Endothelial cell of umbilical vein (primary cell): ENCODE measurements around the gene TMEM175. TPM values are rescaled to one million over a fixed set of nuclear protein-coding genes. Genes with fewer than 3 reads are reported as not detected.

Source experiments
- BruUV-seq: library from RNA; stranded (reverse); fragments of 400-500 nt; replicated peaks from 2 replicates; lab custom pipeline; 2021; lab: Mats Ljungman, UMichigan
- CTCF ChIA-PET: fragments of 300-600, 350-600 bp; sonication (Branson Sonifier 250); formaldehyde crosslinking; loops from one replicate; lab custom pipeline; 2021; ENCODE audit warnings: antibody characterized with exemption, inconsistent platforms; lab: Charles Lee
- POLR2A ChIA-PET: fragments of 300-600, 350-600 bp; sonication (Branson Sonifier 250); formaldehyde crosslinking; loops from one replicate; lab custom pipeline; 2021; ENCODE audit warnings: antibody characterized with exemption, inconsistent platforms; lab: Charles Lee
- DNase-seq: peaks from one replicate; pipeline ENCODE4 v3.0.0-alpha.2; 2011; ENCODE audit warnings: low read depth, low spot score
- FAIRE-seq: peaks from 2 replicates; lab custom pipeline; 2011; peaks lifted over from hg19 to GRCh38; lab: Jason Lieb, UNC
- H2AFZ ChIP-seq: 2 replicates; pipeline ENCODE4 v1.6.0; 2012; ENCODE audit warnings: low read depth, low read length, control low read depth, inconsistent platforms
- H3K27ac ChIP-seq: 2 replicates; pipeline ENCODE4 v1.5.1; 2011; ENCODE audit warnings: low read depth, mild to moderate bottlenecking, control low read depth, low read length, moderate library complexity; ENCODE audit not compliant: insufficient read depth
- H3K27me3 ChIP-seq, 2 experiments: 2 replicates each; pipeline versions ENCODE4 v1.6.0 to v1.6.1; 2011; ENCODE audit warnings: low read length in 2 of 2, mixed read lengths in 1 of 2; ENCODE audit not compliant: control insufficient read depth in 2 of 2, insufficient read depth in 2 of 2
- H3K36me3 ChIP-seq, 2 experiments: 2 replicates in 1 of 2; 3 replicates in 1 of 2; pipeline ENCODE4 v1.5.1; 2011; ENCODE audit warnings: low read length in 2 of 2, mild to moderate bottlenecking in 1 of 2, moderate library complexity in 1 of 2; ENCODE audit not compliant: control insufficient read depth in 2 of 2, insufficient read depth in 2 of 2; ENCODE audit errors: extremely low read depth in 1 of 2
- H3K4me1 ChIP-seq: 3 replicates; pipeline ENCODE4 v1.5.1; 2011; ENCODE audit warnings: mild to moderate bottlenecking, low read length; ENCODE audit not compliant: control insufficient read depth, insufficient read depth; ENCODE audit errors: extremely low read depth
- H3K4me2 ChIP-seq: 2 replicates; pipeline ENCODE4 v1.6.1; 2011; ENCODE audit warnings: low read length, control low read depth, mixed read lengths; ENCODE audit not compliant: insufficient read depth
- H3K4me3 ChIP-seq, 3 experiments: fragments of 200-600 bp in 1 of 3; sonication (generic), shearing (Covaris generic) in 1 of 3; replicated peaks in 1 of 3; 2 replicates each; pipeline ENCODE4 v1.5.1; 2011 to 2016; ENCODE audit warnings: control low read depth in 3 of 3, low read length in 3 of 3, mild to moderate bottlenecking in 2 of 3, inconsistent platforms in 1 of 3, low read depth in 1 of 3, moderate library complexity in 1 of 3; ENCODE audit not compliant: insufficient read depth in 1 of 3
- H3K79me2 ChIP-seq: 2 replicates; pipeline ENCODE4 v1.6.0; 2012; ENCODE audit warnings: low read length, inconsistent platforms; ENCODE audit not compliant: control insufficient read depth, insufficient read depth
- H3K9ac ChIP-seq: replicated peaks from 2 replicates; pipeline ENCODE3; 2011; ENCODE audit warnings: low read length, control low read depth; ENCODE audit not compliant: insufficient read depth; ENCODE audit errors: extremely low read depth
- H3K9me1 ChIP-seq: replicated peaks from 3 replicates; pipeline ENCODE4 v1.6.0; 2011; ENCODE audit warnings: mild to moderate bottlenecking, low read length; ENCODE audit not compliant: control insufficient read depth, insufficient read depth; ENCODE audit errors: extremely low read depth
- H3K9me3 ChIP-seq: replicated peaks from 2 replicates; pipeline ENCODE4 v1.5.1; 2012; ENCODE audit warnings: low read length, inconsistent platforms; ENCODE audit not compliant: control insufficient read depth, insufficient read depth
- H4K20me1 ChIP-seq: replicated peaks from 2 replicates; pipeline ENCODE3; 2011; ENCODE audit warnings: mild to moderate bottlenecking, low read length; ENCODE audit not compliant: control insufficient read depth, insufficient read depth; ENCODE audit errors: extremely low read depth
- EZH2 ChIP-seq: IDR thresholded peaks from 2 replicates; pipeline ENCODE4 v1.6.1; 2012; ENCODE audit warnings: borderline replicate concordance, low read depth, mild to moderate bottlenecking, moderate library complexity, low read length, inconsistent platforms; ENCODE audit not compliant: severe bottlenecking
- FOS ChIP-seq: IDR thresholded peaks from 2 replicates; pipeline ENCODE4 v1.6.1; 2011; ENCODE audit warnings: mild to moderate bottlenecking, low read length, moderate library complexity, borderline replicate concordance; ENCODE audit not compliant: insufficient read depth
- GATA2 ChIP-seq: IDR thresholded peaks from 2 replicates; pipeline ENCODE4 v1.7.0; 2011; ENCODE audit warnings: low read depth, mild to moderate bottlenecking, moderate library complexity, mixed read lengths, low read length; ENCODE audit not compliant: insufficient read length, insufficient read depth
- JUN ChIP-seq: IDR thresholded peaks from 2 replicates; pipeline ENCODE4 v1.6.1; 2011; ENCODE audit warnings: borderline replicate concordance, low read depth; ENCODE audit not compliant: insufficient read length, insufficient read depth
- MYC ChIP-seq: IDR thresholded peaks from one replicate; pipeline ENCODE4 v1.6.1; 2011; ENCODE audit warnings: mild to moderate bottlenecking, low read depth, low read length
- POLR2A ChIP-seq: IDR thresholded peaks from 2 replicates; pipeline ENCODE4 v1.6.1; 2012; ENCODE audit warnings: low read depth, mild to moderate bottlenecking, control low read depth, low read length
- POLR2AphosphoS5 ChIP-seq: IDR thresholded peaks from 2 replicates; pipeline ENCODE4 v1.6.1; 2012; ENCODE audit warnings: low read depth, mild to moderate bottlenecking, control low read depth, low read length, moderate library complexity; ENCODE audit not compliant: insufficient read depth
- dilution Hi-C: fragments of 300-500 bp; cut with MboI; formaldehyde crosslinking; loops from one replicate; pipeline ENCODE4 v1.15.0; 2019; ENCODE audit warnings: low sequenced_read_pairs; ENCODE audit not compliant: extremely low pct_ligation_motif_present
- intact Hi-C: fragments of 100-400 bp; cut with micrococcal nuclease; formaldehyde crosslinking; loops from one replicate; pipeline ENCODE4 v1.10.0; 2022
- polyA plus RNA-seq, 4 experiments: library from polyadenylated mRNA; depleted of rRNA in 3 of 4; stranded (reverse) in 3 of 4; unstranded in 1 of 4; fragments of >200 nt; gene quantifications; 2 replicates each; pipeline versions ENCODE4 v1.2.1 to v1.2.3, GENCODE V29; 2011 to 2012; ENCODE audit warnings: missing spikeins in 1 of 4
- total RNA-seq: library from RNA; stranded (reverse); gene quantifications from 2 replicates; pipeline ENCODE4 v1.2.3, GENCODE V29; 2021
- TF ChIP-seq, protein P1 (sequence below): IDR thresholded peaks from 2 replicates; pipeline ENCODE4 v1.6.1; 2011; ENCODE audit not compliant: insufficient read depth, insufficient read length
- TF ChIP-seq, protein P2 (sequence below), 2 donors: IDR thresholded peaks; 1 replicate in 1 of 2; 2 replicates in 1 of 2; pipeline ENCODE4 v1.5.1; 2011; ENCODE audit warnings: low read length in 2 of 2, mild to moderate bottlenecking in 2 of 2, moderate library complexity in 2 of 2, control low read depth in 1 of 2, inconsistent platforms in 1 of 2, low read depth in 1 of 2; ENCODE audit not compliant: insufficient read depth in 1 of 2; ENCODE audit errors: extremely low read depth in 1 of 2

TMEM175 gene
- total and polyA plus RNA-seq, 2 donors (not counting 3 experiments of a cell fraction or from before 2014, with no cell fraction given): 21.9 to 80.1 TPM

DNA sequence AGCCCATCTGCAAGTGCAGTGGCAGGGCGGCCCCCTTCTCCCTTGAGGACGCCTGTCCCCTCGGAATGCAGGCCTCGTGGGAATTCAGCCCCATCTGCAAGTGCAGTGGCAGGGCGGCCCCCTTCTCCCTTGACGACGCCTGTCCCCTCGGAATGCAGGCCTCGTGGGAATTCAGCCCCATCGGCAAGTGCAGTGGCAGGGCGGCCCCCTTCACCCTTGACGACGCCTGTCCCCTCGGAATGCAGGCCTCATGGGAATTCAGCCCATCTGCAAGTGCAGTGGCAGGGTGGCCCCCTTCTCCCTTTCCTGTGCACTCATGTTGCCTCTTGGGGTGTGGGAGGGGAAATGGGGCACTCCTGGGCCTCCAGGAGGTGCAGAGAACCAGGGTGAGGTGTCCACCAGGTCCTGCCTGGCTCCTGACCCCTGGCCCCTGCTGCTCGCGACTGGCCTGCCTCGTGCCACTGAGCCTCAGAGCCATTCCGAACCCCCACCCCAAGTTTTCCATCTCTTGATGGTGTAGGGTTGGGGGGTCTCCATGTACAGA lies 67.7 kb downstream of the TMEM175 start:
- no peak for DNase-seq
- no peaks in the 10 kb centered on the region for H3K79me2 ChIP-seq
- intact Hi-C loops (no loop called here), dilution Hi-C loops (no loop called here)
- no peaks in the 10 kb centered on the region for H3K9me3 ChIP-seq
- H3K9ac ChIP-seq: no peak overlapping the region
- ChIA-PET CTCF (no interaction called here), POLR2A (no interaction called here)
- H4K20me1 ChIP-seq: no peaks in the 10 kb centered on the region
- peaks cover 36 to 47% of the 10 kb centered on the region in 2 experiments for H3K27me3 ChIP-seq
- no peak overlapping the region for H2AFZ ChIP-seq
- no peaks in the 10 kb centered on the region for H3K36me3 ChIP-seq
- H3K27ac ChIP-seq: no peak overlapping the region
- no peaks in the 10 kb centered on the region for H3K9me1 ChIP-seq
- TF ChIP-seq MYC: no peak
- TF ChIP-seq, protein P1, sequence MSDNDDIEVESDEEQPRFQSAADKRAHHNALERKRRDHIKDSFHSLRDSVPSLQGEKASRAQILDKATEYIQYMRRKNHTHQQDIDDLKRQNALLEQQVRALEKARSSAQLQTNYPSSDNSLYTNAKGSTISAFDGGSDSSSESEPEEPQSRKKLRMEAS: no peak
- no peak for TF ChIP-seq POLR2A
- TF ChIP-seq FOS: no peak
- TF ChIP-seq JUN: no peak
- H3K4me3 ChIP-seq: no peak overlapping the region
- FAIRE-seq: no peak
- no peak overlapping the region for H3K4me2 ChIP-seq
- no TSS peak for BruUV-seq
- no peaks in the 10 kb centered on the region for H3K4me1 ChIP-seq

DNA sequence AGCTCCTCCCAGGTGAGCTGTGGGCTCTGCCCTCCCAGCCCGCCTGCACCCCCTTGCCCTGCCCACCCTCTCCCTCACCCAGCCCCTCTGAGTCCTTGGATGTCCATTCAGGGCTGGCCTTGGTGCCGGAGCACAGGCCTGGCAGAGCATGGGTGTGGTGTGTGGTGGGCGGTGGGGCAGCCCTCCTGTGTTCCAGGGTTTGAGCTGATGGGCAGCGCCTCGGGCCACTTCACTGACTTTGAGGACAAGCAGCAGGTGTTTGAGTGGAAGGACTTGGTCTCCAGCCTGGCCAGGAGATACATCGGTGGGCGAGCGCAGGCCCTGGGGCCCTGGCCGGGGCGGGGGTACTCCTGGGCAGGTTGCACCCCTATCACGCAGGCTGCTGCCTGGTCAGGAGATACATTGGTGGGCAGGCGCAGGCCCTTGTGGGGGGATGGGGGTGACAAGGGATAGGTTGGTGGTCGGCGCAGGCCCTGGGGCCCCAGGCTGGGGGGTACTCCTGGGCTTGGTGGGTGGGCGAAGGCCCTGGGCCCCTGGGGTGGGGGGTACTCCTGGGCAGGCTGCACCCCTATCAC lies 68.5 kb downstream of the TMEM175 start:
- no peaks in the 10 kb centered on the region for H3K36me3 ChIP-seq
- no peaks in the 10 kb centered on the region for H4K20me1 ChIP-seq
- no peaks in the 10 kb centered on the region for H3K9me1 ChIP-seq
- H3K27me3 ChIP-seq: peaks cover 36 to 47% of the 10 kb centered on the region in 2 experiments
- H3K4me3 ChIP-seq: no peak overlapping the region
- no peak overlapping the region for H2AFZ ChIP-seq
- dilution Hi-C loops (no loop called here), intact Hi-C loops (no loop called here)
- H3K9ac ChIP-seq: no peak overlapping the region
- H3K27ac ChIP-seq: no peak overlapping the region
- DNase-seq (no peak), FAIRE-seq (no peak)
- ChIA-PET POLR2A (no interaction called here), CTCF (no interaction called here)
- no TSS peak for BruUV-seq
- H3K4me2 ChIP-seq: no peak overlapping the region
- H3K79me2 ChIP-seq: no peaks in the 10 kb centered on the region
- H3K9me3 ChIP-seq: no peaks in the 10 kb centered on the region
- TF ChIP-seq POLR2AphosphoS5: no peak
- TF ChIP-seq, protein P1: no peak
- TF ChIP-seq, protein P2, sequence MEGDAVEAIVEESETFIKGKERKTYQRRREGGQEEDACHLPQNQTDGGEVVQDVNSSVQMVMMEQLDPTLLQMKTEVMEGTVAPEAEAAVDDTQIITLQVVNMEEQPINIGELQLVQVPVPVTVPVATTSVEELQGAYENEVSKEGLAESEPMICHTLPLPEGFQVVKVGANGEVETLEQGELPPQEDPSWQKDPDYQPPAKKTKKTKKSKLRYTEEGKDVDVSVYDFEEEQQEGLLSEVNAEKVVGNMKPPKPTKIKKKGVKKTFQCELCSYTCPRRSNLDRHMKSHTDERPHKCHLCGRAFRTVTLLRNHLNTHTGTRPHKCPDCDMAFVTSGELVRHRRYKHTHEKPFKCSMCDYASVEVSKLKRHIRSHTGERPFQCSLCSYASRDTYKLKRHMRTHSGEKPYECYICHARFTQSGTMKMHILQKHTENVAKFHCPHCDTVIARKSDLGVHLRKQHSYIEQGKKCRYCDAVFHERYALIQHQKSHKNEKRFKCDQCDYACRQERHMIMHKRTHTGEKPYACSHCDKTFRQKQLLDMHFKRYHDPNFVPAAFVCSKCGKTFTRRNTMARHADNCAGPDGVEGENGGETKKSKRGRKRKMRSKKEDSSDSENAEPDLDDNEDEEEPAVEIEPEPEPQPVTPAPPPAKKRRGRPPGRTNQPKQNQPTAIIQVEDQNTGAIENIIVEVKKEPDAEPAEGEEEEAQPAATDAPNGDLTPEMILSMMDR (IDR thresholded peaks at IDR 0.05; ENCODE audit: extremely low read depth in 1 of 2, insufficient read depth in 1 of 2, low read depth in 1 of 2, low read length in 2 of 2): no peak
- TF ChIP-seq POLR2A: no peak
- TF ChIP-seq GATA2: no peak
- no peak for TF ChIP-seq JUN
- no peak for TF ChIP-seq FOS
- no peak for TF ChIP-seq EZH2
- no peak for TF ChIP-seq MYC
- no peaks in the 10 kb centered on the region for H3K4me1 ChIP-seq
